Measurements from ENCODE around the gene MAGI1. TPM values are rescaled to one million over a fixed set of nuclear protein-coding genes. Genes with fewer than 3 reads are reported as not detected.
"Not testable (repeated sequence)": the region's sequence is repeated elsewhere in the genome, so short reads cannot be mapped to it uniquely, and the experiment has no call there.

The MAGI1 gene
- total RNA-seq, 1 experiment from 2014 or later = 0.88 TPM

DNA sequence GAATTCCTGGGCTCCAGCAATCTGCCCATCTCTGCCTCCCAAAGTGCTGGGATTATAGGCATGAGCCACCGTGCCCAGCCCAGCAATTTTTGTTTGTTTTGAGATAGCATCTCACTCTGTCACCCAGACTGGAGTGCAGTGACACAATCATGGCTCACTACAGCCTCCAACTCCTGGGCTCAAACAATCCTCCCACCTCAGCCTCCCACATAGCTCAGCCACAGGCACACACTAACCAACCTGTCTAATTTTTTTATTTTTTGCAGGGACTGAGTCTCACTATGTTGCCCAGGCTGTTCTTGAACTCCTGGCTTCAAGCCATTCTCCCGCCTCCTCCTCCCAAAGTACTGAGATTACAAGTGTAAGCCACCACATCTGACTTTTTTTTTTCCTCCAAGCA is 7.6 kb upstream of the MAGI1 start:
- DNase-seq (ENCODE audit: low read depth); in situ Hi-C loops (cut with HindIII; ENCODE audit: low pct_unique_long_range_greater_than_20kb, low sequenced_read_pairs): not testable (repeated sequence)

DNA sequence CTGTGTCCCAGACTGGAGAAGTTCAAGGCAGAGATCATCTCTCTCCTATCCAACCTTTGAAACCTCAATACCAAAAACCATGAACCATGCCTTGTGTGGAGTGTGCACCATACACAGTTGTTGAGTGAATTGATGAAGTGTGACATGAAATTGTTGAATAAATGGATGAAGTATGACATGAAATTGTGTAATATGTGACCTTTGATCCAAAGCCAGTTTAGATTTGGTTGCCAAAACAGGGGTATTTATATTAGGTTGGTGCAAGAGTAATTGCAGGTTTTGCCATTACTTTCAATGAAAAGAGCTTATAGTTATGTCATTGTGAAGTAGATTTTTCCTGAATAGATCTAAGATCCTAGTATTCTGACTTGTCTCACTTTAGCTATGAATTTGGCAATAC is 3.1 kb upstream of the MAGI1 start:
- in situ Hi-C loops (cut with HindIII; ENCODE audit: low pct_unique_long_range_greater_than_20kb, low sequenced_read_pairs) = no loop called here
- no peak for DNase-seq (ENCODE audit: low read depth)

DNA sequence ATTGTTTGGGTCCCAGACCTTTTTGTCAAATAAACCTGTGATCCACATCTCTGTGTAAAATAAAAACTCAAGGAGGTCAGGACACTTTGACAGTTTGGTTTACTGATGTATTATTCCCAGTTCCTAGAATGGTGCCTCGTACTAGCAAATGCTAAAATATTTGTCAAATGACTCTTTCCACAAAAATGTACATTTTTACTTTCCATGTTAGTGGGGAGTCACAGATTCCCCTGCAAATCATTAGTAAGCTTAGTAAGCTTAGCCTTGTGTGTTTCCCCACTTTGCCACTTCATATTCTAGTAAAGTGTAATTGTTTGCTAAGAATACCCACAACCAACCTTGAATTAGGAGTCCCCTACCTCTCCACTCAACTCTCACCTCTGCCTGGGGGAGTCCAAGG is 2.4 kb upstream of the MAGI1 start:
- DNase-seq (ENCODE audit: low read depth) = no peak
- in situ Hi-C loops (cut with HindIII; ENCODE audit: low pct_unique_long_range_greater_than_20kb, low sequenced_read_pairs) = no loop called here

DNA sequence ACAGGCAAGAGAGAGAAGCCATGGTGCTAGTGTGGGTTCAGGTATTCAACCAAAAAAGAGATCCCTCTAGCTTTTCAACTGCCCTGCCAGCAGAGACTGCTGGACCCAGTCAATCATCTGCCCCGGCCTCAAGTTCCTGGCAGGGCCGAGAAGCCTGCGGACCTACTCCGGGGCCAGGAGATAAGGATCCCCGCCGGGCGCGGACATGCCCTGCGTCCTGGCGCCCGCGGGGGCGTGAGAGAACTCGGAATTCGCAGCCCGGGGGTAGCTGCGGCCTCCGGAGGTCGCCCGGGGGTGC is 821 bp upstream of the MAGI1 start:
- in situ Hi-C loops (cut with HindIII; ENCODE audit: low pct_unique_long_range_greater_than_20kb, low sequenced_read_pairs) = no loop called here
- no peak for DNase-seq (ENCODE audit: low read depth)

DNA sequence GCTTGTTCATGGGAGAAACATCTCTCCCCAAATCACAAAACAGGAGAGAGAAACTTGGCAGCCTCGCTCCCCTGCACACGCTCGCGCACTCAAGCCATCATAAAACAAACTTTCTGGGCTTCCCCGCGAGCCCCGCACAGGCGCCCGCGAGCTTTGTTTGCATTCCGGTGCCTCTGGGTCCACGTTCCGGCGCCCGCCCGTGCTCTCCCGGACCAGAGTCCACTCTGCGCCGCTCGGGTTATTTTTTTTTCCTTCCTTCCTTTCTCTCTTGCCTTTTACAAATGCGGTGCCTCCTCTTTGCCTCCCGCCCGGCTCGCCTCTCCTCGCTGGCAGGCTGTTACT is 363 bp downstream of the MAGI1 start:
- in situ Hi-C loops (cut with HindIII; ENCODE audit: low pct_unique_long_range_greater_than_20kb, low sequenced_read_pairs) = no loop called here

DNA sequence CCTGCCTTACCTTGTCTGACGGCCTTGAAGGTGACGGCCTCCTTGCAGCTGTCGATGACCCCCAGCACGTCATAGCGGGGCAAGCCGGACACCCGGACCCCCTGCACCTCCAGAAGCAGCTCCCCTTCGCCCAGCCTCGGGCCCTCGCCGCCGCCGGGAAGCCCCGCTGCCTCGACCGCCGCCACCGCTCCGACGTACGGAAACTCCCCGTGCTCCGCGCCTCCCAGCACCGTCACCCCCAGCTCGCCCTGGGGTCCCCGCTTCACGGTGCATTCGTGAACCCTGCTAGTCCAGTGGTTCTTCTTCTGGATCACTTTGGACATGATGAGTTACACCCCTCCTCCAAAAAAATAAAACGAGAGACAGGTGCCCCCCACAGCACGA is 740 bp downstream of the MAGI1 start:
- in situ Hi-C loops (cut with HindIII; ENCODE audit: low pct_unique_long_range_greater_than_20kb, low sequenced_read_pairs) = no loop called here
- DNase-seq (ENCODE audit: low read depth) = no peak

More for the DNA sequence above, 363 bp downstream of the MAGI1 start:
- no peak for DNase-seq (ENCODE audit: low read depth)

DNA sequence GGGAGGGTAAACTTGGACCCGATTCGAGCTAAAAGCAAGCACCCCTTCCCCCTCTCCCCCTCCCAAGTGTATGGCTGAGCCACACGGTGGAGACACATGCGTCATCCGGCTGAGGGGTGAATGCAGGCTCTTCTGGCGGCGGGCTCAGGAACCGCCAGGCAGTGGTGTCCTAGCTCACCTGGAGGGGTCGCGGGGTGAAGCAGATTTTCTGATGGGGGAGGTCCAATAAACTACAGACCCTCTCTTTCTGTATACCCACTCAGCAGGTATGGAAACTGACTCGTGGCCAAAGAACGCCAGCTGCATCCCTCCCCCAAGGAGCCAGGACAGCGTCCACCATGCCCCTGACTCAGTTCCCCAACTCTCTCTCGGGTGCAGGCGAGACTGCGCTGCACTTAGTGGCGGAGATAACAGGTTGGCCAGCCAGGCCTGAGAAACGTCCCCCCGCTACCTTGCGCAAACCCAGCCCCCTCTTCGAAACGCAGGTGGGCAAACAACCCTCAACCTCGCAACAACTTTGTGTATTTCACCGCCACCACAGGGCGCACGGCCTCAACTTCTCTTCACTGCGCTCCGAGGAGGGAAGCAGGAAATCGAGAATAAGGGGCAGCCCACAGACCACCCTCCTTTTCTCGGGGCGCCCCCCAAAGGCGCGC is 1.3 kb downstream of the MAGI1 start:
- in situ Hi-C loops (cut with HindIII; ENCODE audit: low pct_unique_long_range_greater_than_20kb, low sequenced_read_pairs) = no loop called here
- DNase-seq (ENCODE audit: low read depth) = no peak

DNA sequence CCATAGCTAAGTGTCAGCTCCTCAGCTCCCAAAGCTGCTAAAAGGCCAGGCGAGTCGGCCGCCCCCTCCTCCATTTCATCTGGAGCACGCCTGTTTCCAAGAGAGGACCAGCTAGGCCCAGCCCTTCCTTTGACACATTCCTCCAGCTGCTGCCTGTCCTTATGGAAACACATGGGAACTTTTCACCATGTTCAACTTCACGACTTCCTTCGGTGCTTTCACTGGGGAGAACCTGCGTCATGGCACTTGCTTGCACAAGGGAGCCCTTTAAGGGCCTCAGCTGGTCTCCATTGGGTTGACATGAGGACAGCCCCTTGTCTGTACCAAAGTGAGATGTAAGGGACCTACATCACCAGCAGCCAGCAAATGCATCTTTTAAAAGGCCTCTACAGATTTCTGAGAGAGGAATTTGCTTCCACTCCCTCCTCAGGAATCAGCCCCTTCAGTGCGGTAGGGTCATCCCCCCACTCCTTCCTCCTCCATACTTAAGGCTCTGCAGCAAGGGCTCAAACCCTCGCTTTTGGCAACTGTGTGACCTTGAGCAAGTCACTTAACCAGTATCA is 2.1 kb downstream of the MAGI1 start:
- in situ Hi-C loops (cut with HindIII; ENCODE audit: low pct_unique_long_range_greater_than_20kb, low sequenced_read_pairs) = no loop called here
- DNase-seq (ENCODE audit: low read depth) = no peak

DNA sequence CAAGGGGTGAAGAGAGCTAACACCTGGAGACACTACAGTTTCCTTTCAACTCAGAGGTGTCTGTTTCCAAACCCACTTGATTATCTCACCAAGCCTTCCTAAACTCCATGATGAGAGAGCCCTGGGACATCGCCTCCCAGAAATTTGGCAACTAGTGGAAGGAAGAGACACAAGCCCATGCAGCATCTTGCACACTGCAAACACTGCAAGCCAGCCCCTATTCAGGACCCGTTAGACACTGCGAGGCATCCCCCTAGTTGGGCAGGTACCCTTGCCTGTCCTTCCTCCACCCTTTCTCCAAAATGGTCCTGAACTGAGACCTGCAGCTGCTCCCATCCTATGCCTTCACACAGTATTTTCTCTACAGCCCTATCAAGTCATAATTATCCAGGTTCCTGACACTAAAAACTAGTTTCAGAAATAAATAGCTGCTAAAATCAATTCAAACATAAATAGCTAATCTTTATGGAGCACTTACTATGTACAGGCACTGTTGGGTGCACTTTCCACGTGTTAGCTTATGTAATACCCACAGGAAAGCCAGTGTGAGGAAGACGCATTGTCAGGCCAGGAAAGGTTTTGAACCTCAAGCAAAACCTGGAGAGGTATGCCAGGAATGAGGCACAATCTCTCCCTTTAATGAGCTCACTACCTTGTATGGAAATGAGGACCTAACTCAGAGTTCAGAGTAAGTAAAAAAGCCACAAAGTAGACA is 2.8 kb downstream of the MAGI1 start:
- peak; percentile 19 for DNase-seq (ENCODE audit: low read depth)
- in situ Hi-C loops (cut with HindIII; ENCODE audit: low pct_unique_long_range_greater_than_20kb, low sequenced_read_pairs) = no loop called here

DNA sequence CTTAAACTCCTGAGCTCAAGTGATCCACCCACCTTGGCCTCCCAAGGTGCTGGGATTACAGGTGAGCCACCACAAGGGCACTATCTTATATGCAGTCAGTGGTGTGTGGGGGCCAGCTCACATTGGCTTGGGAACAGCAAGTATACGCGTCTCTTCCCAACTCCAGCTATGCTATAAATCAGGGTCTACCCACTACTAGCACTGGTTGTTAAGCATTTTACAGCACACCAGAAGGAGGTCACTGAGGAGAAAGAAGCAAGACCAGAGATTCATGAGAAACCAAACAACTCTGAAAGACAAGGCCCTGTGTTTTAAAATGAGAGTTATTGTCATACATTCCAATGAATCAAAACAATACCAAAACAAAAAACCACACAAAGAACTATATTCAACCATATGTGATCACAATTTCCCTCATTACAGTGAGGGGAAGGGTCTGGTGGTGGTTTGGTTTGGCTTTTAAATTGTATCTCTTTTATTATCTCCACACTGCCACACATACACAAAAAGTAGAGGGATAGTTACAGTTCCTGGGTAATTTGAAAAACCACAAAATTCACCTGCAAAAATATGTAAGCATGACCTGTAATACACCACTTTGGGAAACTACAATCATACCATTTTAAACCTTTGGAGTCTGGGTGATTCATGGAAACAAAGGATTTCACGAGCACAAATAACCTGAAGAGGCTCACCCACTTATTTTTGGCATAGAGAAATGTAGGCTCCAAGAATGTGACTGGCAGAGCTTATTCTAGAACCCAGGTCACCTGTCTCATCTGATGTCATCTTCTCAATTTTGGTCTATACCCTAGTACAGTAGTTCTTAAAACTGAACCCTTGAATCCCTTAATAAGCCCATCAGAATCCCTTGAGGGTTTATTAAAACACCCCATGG is 5.2 kb downstream of the MAGI1 start:
- no peak for DNase-seq (ENCODE audit: low read depth)
- in situ Hi-C loops (cut with HindIII; ENCODE audit: low pct_unique_long_range_greater_than_20kb, low sequenced_read_pairs) = no loop called here

DNA sequence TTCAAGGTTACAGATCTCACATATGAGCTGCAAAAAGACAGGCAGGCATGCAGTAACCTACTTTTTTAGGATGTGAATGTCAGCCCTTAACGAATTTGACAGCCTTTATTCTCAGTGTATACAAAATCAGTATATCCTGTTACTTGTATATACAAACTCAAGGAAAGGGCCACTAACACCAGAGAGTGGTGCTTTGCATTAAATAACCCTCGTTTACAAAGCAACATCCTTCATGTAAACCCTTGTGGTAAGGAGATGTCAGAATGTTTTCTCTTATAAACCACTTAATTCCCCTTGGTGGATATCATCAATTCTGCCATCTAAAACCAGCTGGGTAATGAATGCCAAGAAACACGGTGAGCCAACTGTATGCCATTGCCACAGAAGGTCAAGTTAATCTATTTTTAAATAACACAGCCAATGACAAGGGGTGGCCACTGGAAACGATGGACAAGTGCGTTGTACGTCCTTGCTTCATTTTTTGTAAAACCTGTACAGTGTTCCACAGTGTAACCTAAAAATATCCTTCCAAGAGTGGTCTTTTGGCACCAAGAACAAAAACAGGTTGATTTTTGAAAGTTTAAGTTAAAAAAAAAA is 7.5 kb downstream of the MAGI1 start:
- DNase-seq (ENCODE audit: low read depth) = no peak

DNA sequence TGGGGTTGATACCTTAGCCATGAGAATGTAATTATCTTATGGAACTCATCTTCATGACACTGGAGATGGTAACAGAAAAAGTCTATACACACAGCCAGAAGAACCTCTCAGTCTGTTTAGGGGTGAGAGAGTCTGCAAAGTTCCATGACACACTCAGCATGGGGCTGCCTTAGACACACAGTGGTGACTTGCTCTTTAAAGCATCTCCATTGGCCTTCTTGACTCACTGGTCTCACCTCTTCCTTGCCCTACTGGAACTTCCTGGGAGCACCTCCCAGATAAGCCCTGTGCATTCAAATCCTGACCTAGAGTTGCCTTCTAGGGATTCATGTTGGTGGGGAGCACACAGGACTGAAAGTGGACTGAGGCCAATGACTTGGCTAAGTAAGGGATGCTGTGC is 9.3 kb downstream of the MAGI1 start:
- in situ Hi-C loops (cut with HindIII; ENCODE audit: low pct_unique_long_range_greater_than_20kb, low sequenced_read_pairs) = no loop called here
- no peak for DNase-seq (ENCODE audit: low read depth)

More for the DNA sequence above, 7.5 kb downstream of the MAGI1 start:
- in situ Hi-C loops (cut with HindIII; ENCODE audit: low pct_unique_long_range_greater_than_20kb, low sequenced_read_pairs) = no loop called here

DNA sequence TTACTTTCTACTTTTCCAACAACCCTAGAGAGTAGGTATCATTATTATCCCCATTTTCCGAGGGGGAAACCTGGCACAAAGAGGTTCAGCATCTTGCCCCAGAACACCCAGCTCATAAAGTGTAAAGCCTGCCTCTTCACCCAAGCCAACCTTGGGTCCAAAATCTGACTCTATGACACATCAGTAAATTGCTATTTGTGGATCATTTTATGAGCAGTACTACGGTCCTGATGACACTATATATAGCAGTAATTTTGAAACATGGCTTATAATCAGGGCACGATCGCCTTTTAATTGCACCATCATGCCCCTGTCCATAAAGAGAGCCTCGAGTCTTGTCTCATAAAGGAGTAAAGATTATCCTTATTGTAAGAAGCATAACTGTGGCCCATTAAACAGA is 9.7 kb downstream of the MAGI1 start:
- DNase-seq (ENCODE audit: low read depth) = no peak
- in situ Hi-C loops (cut with HindIII; ENCODE audit: low pct_unique_long_range_greater_than_20kb, low sequenced_read_pairs) = no loop called here

DNA sequence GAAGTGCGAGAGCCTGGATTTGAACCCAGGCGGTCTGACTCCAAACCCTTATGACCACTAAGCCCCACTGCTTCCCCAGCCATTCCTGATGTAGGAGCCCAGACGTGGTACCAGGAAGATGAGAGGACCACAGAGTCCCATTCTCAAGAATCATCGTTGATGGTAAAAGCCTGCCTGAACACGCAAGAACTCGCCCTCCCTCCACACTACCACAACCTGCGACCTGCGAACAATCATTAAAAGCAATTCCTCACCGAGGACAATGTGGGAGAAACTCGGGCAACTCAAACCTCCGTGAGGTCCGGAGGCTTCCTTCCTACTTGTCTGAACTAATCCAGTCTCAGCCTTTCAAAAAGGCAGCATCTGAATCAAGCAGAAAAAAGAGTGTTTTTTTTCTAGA is 10.3 kb downstream of the MAGI1 start:
- no peak for DNase-seq (ENCODE audit: low read depth)
- in situ Hi-C loops (cut with HindIII; ENCODE audit: low pct_unique_long_range_greater_than_20kb, low sequenced_read_pairs) = no loop called here

DNA sequence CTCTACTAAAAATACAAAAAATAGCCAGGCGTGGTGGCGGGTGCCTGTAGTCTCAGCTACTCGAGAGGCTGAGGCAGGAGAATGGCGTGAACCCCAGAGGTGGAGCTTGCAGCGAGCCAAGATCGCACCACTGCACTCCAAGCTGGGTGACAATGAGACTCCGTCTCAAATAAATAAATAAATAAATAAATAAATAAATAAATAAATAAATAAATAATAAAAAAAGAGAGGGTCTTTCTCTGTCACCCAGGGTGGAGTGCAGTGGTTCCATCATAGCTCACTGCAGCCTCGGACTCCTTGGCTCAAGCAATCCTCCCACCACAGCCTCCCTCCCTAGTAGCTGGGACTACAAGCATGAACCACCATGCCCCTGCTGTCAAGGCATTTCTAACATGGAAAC is 11.6 kb downstream of the MAGI1 start:
- DNase-seq (ENCODE audit: low read depth); in situ Hi-C loops (cut with HindIII; ENCODE audit: low pct_unique_long_range_greater_than_20kb, low sequenced_read_pairs): not testable (repeated sequence)

DNA sequence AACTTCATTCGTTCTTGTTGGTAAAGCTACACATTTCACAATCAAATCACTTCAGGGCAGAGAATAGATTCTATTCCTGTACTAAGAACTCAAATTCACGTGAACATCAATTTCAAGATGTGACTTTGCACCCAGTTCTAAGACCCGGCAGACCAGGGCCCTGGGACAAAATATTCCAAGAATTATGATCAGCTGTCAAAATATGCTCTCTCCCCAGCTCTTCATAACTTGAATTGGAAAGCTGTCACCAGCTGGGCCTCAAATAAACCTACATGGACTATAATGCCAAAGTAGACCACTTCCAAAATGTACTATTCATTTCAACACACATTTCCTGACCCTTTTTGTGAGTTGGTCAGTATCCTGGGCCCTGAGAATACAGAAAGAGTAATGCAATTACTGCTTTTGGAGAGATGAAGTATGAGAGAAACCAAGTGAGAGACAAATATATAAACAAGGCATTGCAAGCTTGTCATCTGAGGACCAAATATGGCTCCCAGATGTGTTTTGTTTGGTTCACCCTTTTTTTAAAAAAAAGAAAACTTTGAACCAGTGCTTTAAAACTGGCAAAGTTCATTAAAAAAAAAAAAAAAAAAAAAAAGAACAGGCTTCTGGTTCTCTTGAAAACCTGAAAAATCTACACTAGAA is 14.9 kb downstream of the MAGI1 start:
- no peak for DNase-seq (ENCODE audit: low read depth)
- in situ Hi-C loops (cut with HindIII; ENCODE audit: low pct_unique_long_range_greater_than_20kb, low sequenced_read_pairs) = no loop called here

DNA sequence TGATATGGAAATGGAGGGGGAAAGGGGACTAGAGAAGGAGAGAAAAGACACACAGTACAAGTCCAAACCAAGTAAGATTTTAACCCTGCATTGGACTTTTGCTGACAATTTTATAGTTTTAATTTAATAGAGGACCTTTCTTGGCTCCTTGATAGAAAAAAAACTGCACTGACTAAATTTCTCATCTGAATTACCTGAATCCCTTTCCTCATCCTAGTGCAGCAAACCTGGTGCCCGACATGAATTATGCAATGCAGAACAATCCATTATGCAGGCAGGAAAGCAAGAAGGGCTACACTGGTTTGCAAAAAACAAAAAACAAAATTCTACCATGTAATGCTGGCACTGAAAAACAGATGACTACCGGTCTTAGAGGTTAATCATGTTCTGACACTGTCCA is 15.5 kb downstream of the MAGI1 start:
- DNase-seq (ENCODE audit: low read depth) = no peak
- in situ Hi-C loops (cut with HindIII; ENCODE audit: low pct_unique_long_range_greater_than_20kb, low sequenced_read_pairs) = no loop called here

DNA sequence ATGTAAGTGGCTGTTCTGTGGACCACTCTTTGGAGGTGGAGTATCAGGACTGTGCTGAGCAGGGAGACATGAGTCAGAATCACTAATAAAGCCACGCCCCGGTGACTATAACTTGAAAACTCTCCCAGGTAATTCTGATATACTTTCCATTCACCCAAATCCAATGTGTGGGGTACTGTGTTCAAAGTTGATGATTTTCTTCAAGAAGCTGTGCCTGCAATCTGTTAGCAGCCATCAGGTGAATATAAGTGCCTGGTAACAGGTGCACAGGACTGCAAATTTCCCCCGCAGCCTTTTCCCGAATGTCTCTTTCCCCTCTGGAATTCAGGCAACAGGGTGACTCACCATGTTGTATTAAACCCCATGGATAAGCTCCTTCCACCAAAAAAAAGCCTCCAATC is 17.0 kb downstream of the MAGI1 start:
- in situ Hi-C loops (cut with HindIII; ENCODE audit: low pct_unique_long_range_greater_than_20kb, low sequenced_read_pairs) = no loop called here
- peak; percentile 29 for DNase-seq (ENCODE audit: low read depth)
